ENCODE data around the gene RXFP4.

RXFP4 gene

DNA sequence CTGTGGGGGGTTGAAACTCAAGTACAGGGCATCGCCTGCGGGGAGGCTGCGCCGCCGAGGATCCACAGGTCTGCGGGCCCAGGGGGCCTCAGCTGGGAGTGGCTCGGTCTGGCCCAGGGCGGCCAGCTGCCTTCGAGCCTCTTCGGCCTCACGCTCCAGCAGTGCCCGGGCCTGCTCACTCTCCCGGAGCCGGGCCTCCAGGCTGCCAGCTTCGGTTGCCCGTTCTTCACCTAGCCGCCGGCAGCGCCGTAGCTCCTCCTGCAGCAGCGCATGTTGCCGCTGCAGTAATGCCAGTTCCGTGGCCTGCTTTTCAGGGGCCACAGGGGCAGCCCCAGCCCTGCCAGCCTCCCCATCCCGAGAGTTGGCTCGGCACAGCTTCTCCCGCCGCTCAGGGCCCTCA lies 9.4 kb downstream of the RXFP4 start:
- no peak overlapping the region for H3K9ac ChIP-seq (ENCODE audit: low read length)
- H3K4me3 ChIP-seq (ENCODE audit: low read length): no peak overlapping the region
- H3K36me3 ChIP-seq (ENCODE audit: control insufficient read depth, insufficient read depth, low read length): peaks cover 46% of the 10 kb centered on the region
- no peaks in the 10 kb centered on the region for H3K4me1 ChIP-seq (ENCODE audit: control insufficient read depth, insufficient read depth, low read length)
- H3K27me3 ChIP-seq (ENCODE audit: control insufficient read depth, insufficient read depth, low read length): no peaks in the 10 kb centered on the region
- H3K27ac ChIP-seq (ENCODE audit: low read depth, low read length): no peak overlapping the region

DNA sequence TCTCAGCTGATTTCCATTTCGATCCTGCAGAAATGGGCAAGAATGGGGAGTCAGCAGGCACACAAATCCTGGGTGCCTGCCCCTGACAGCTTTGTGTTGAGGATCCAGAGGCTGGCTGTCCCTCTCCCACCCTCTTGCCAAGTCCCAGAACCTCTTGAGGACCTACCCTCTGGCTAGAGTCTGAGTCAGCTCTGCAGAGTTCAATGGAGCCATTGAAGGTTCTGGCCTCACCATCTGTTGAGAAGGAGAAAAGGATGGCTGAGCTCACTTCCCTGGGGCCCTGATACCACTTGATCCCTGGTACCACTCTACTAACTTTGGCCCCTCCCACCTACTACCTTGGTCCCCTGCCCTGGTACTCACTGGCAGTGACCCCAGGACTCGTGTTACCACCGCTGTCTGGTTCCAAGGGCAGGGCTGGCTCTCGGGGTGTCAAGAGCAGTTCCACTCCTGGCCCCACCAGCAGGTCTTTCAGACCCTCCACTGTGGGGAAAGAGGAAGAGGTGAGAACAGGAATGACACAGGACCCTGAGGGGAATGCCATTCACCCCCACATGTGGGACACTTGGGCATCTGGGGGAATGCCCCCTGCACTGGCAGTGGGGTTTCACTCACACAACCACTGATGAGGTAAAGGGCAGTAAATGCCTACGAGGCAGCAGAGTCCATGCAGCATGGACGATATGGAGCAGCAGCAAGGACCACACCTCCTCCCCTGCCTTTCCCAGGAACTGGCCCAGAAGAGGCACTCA lies 10.5 kb downstream of the RXFP4 start:
- H3K4me3 ChIP-seq (ENCODE audit: low read length): no peak overlapping the region
- H3K9ac ChIP-seq (ENCODE audit: low read length): no peak overlapping the region
- H3K36me3 ChIP-seq (ENCODE audit: control insufficient read depth, insufficient read depth, low read length): peaks cover 46% of the 10 kb centered on the region
- no peaks in the 10 kb centered on the region for H3K27me3 ChIP-seq (ENCODE audit: control insufficient read depth, insufficient read depth, low read length)
- no peaks in the 10 kb centered on the region for H3K4me1 ChIP-seq (ENCODE audit: control insufficient read depth, insufficient read depth, low read length)
- no peak overlapping the region for H3K27ac ChIP-seq (ENCODE audit: low read depth, low read length)

DNA sequence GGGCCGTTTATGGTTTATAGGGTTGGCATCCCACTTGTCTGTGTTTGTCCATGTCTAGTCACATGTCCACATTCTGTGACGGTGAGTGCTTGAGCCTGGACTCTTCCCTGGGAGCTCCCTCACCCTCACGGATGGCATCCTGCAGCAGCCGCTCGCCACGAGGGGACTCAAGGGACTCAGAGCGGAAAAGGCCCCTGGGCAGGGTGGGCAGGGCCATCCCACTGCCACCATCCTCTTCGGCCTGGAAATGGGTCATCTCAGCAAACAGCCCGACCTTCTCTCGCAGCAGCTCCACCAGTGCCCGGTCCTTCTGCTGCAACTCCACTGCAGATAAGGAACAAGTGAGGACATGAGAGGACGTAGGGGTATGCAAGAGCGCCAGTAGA lies 11.1 kb downstream of the RXFP4 start:
- Histone ChIP-seq H3K9ac (ENCODE audit: low read length) (no peak overlapping the region), H3K4me1 (ENCODE audit: control insufficient read depth, insufficient read depth, low read length) (no peaks in the 10 kb centered on the region), H3K27me3 (ENCODE audit: control insufficient read depth, insufficient read depth, low read length) (no peaks in the 10 kb centered on the region), H3K4me3 (ENCODE audit: low read length) (no peak overlapping the region), H3K27ac (ENCODE audit: low read depth, low read length) (no peak overlapping the region), H3K36me3 (ENCODE audit: control insufficient read depth, insufficient read depth, low read length) (peaks cover 47% of the 10 kb centered on the region)

DNA sequence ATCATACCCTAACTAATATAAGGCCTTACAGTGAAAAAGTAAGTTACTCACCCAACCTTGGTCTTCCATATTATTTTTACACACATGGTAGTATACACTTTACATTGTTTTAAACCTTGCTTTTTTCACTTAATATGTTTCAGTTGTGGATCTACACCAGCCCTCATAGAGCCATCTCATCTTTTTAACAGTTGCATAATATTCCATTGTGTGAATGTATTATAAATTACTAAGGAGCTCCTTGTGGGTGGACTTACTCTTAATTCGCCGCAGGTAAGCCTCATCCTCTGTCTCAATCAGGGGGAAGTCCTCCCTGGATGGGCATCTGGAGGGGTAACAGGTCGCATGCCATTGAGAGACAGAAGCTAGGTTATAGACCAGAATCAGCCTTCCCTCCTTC lies 13.2 kb downstream of the RXFP4 start:
- no peak overlapping the region for H3K4me3 ChIP-seq (ENCODE audit: low read length)
- no peak overlapping the region for H3K27ac ChIP-seq (ENCODE audit: low read depth, low read length)
- no peak overlapping the region for H3K9ac ChIP-seq (ENCODE audit: low read length)
- peaks cover 54% of the 10 kb centered on the region for H3K36me3 ChIP-seq (ENCODE audit: control insufficient read depth, insufficient read depth, low read length)
- H3K4me1 ChIP-seq (ENCODE audit: control insufficient read depth, insufficient read depth, low read length): no peaks in the 10 kb centered on the region
- H3K27me3 ChIP-seq (ENCODE audit: control insufficient read depth, insufficient read depth, low read length): no peaks in the 10 kb centered on the region

DNA sequence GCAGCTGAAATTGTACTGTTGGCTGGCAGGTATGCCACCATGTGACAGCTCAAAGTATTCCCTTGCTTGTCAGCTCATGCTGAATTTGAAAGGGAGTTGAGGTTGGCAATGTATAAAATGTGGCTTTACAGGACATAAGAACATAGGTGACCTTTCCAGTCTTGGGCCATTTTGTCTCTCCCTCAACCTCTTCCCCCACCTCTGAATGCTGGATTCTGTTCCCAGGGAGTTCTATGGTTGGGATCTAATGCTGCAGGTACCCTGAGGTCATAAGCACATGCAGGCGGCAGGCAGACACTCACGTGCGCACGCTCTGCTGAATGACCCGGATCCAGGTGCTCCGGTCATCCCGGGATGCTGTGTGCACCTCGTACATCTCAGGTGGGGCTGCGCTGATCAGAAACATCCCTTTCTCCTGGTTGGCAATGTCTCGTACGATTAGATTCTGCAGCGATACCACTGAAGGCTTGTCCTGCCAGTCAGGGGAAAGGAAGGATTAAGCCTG lies 16.0 kb downstream of the RXFP4 start:
- no peak overlapping the region for H3K4me3 ChIP-seq (ENCODE audit: low read length)
- peaks cover 52% of the 10 kb centered on the region for H3K36me3 ChIP-seq (ENCODE audit: control insufficient read depth, insufficient read depth, low read length)
- no peaks in the 10 kb centered on the region for H3K4me1 ChIP-seq (ENCODE audit: control insufficient read depth, insufficient read depth, low read length)
- no peaks in the 10 kb centered on the region for H3K27me3 ChIP-seq (ENCODE audit: control insufficient read depth, insufficient read depth, low read length)
- H3K27ac ChIP-seq (ENCODE audit: low read depth, low read length): no peak overlapping the region
- H3K9ac ChIP-seq (ENCODE audit: low read length): no peak overlapping the region

DNA sequence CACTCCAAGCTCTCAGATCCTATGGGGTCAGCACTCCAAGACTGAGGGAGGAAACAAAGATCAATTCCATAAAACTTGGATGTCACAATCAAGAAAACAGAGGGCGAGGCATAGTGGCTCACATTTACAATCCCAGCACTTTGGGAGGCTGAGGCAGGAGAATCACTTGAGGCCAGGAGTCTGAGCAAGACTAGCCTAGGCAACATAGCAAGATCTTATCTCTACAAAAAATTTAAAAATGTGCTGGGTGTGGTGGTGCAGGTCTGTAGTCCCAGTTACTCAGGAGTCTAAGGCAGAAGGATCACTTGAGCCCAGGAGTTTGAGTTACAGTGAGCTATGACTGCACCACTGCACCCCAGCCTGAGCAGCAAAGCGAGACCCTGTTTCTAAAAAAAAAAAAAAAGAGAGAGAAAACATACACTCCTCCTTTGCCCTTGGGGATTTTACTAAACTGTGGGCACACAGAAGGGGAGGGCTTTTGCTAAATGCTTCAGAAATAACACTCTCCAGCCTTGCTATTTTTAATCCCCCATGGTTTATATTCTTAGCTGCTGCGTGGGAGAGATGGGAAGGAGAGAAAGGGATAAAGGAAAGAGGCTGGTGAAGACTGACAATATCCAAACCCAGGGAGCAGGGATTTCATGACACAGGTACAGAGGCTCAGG lies 18.8 kb downstream of the RXFP4 start:
- no peak overlapping the region for H3K27ac ChIP-seq (ENCODE audit: low read depth, low read length)

DNA sequence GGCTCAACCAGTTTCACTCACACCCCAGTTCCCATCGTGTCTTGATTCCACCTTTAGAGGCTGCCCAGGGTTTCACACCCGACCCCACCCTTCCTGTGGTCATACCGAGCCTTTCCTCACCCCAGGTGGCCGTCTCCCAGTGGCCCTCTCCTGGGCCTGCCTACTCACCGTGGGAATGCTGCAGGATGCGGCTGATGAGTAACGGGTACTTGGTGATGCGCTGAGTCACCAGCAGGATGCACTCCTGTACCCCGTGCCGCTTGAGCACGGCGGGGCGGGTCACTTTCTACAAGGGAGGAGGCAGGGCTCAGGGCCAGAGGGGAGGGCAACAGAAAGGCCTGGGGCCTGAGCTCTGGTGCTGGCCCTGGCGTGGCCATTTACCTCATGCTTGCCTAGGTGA lies 20.5 kb downstream of the RXFP4 start:
- Histone ChIP-seq H3K9ac (ENCODE audit: low read length) (no peak overlapping the region), H3K4me1 (ENCODE audit: control insufficient read depth, insufficient read depth, low read length) (no peaks in the 10 kb centered on the region), H3K4me3 (ENCODE audit: low read length) (no peak overlapping the region), H3K27me3 (ENCODE audit: control insufficient read depth, insufficient read depth, low read length) (no peaks in the 10 kb centered on the region), H3K36me3 (ENCODE audit: control insufficient read depth, insufficient read depth, low read length) (peaks cover 64% of the 10 kb centered on the region), H3K27ac (ENCODE audit: low read depth, low read length) (no peak overlapping the region)

More for the DNA sequence above, 18.8 kb downstream of the RXFP4 start:
- H3K36me3 ChIP-seq (ENCODE audit: control insufficient read depth, insufficient read depth, low read length): peaks cover 57% of the 10 kb centered on the region
- H3K4me3 ChIP-seq (ENCODE audit: low read length): no peak overlapping the region
- H3K9ac ChIP-seq (ENCODE audit: low read length): no peak overlapping the region
- H3K27me3 ChIP-seq (ENCODE audit: control insufficient read depth, insufficient read depth, low read length): no peaks in the 10 kb centered on the region
- H3K4me1 ChIP-seq (ENCODE audit: control insufficient read depth, insufficient read depth, low read length): no peaks in the 10 kb centered on the region

DNA sequence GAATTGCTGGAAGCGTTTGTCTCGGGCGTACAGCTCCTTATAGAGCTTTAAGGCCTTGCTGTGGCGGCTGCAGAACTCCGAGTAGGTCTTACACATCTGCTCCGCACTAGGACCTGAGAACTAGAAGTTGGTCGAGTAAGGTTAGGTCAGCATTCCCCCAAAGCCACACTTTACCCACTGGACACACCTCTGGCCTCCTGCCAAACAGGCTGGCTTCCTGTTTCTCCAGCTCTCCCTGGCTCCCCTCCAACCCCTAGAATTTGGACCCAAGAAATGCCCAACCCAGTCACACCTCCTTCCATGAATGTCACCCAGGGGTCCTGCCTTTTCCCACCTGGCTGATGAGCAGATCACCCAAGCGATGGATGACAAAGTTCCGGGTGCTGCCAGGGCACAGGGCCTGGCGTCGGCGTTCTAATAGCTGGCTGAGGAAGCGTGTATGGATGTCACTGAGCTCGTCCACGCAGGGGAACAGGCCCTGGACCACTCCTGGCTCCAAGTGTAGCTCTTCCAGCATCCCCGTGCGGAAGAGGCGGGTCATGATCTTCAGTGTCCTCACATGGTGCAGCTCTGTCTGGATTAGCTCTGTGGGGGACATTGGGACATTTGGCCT lies 21.3 kb downstream of the RXFP4 start:
- peaks cover 6% of the 10 kb centered on the region for H3K4me1 ChIP-seq (ENCODE audit: control insufficient read depth, insufficient read depth, low read length)

DNA sequence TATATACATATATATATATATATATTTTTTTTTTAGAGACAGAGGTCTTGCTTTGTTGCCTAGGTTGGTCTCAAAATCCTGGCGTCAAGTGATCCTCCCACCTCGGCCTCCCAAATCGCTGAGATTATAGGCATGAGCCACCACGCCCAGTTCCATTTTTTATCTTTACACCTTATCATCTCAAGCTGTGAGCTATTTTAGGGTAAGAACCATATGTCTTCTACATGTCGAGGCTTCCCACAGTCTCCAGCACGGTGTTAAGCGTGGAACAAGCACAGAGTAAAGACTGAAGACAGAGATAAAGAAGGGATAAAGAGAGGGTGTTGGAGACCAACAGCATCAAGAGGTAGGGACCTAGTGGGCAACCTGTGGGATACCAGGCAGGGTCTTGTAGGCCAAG lies 22.8 kb downstream of the RXFP4 start:
- no peak overlapping the region for H3K27ac ChIP-seq (ENCODE audit: low read depth, low read length)
- H3K27me3 ChIP-seq (ENCODE audit: control insufficient read depth, insufficient read depth, low read length): no peaks in the 10 kb centered on the region
- no peak overlapping the region for H3K9ac ChIP-seq (ENCODE audit: low read length)
- peaks cover 57% of the 10 kb centered on the region for H3K36me3 ChIP-seq (ENCODE audit: control insufficient read depth, insufficient read depth, low read length)
- H3K4me1 ChIP-seq (ENCODE audit: control insufficient read depth, insufficient read depth, low read length): peaks cover 9% of the 10 kb centered on the region
- H3K4me3 ChIP-seq (ENCODE audit: low read length): no peak overlapping the region

More for the DNA sequence above, 21.3 kb downstream of the RXFP4 start:
- Histone ChIP-seq H3K9ac (ENCODE audit: low read length) (no peak overlapping the region), H3K27me3 (ENCODE audit: control insufficient read depth, insufficient read depth, low read length) (no peaks in the 10 kb centered on the region), H3K36me3 (ENCODE audit: control insufficient read depth, insufficient read depth, low read length) (peaks cover 58% of the 10 kb centered on the region), H3K27ac (ENCODE audit: low read depth, low read length) (no peak overlapping the region), H3K4me3 (ENCODE audit: low read length) (no peak overlapping the region)

DNA sequence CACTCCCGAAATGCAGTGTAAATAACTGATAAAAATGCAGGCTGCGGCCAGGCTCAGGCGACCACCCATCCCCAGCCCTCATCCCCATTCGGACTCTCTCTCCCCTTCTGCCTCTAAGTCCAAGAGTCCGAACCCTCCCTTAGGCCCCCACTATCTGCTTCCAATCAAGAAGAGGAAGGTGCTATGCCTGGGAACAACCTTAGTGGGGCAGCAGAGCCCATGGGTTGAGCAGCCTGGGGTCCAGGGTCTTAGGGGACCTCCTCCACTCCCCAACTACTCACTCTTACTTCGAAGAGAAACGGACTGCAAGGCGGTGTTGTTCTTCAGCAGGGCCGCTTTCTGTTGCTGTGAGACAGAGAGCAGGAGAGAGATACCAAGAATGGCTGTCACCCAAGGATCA lies 24.7 kb downstream of the RXFP4 start:
- Histone ChIP-seq H3K4me1 (ENCODE audit: control insufficient read depth, insufficient read depth, low read length) (peaks cover 14% of the 10 kb centered on the region), H3K9ac (ENCODE audit: low read length) (no peak overlapping the region), H3K27ac (ENCODE audit: low read depth, low read length) (no peak overlapping the region), H3K4me3 (ENCODE audit: low read length) (no peak overlapping the region), H3K27me3 (ENCODE audit: control insufficient read depth, insufficient read depth, low read length) (no peaks in the 10 kb centered on the region), H3K36me3 (ENCODE audit: control insufficient read depth, insufficient read depth, low read length) (peaks cover 42% of the 10 kb centered on the region)

DNA sequence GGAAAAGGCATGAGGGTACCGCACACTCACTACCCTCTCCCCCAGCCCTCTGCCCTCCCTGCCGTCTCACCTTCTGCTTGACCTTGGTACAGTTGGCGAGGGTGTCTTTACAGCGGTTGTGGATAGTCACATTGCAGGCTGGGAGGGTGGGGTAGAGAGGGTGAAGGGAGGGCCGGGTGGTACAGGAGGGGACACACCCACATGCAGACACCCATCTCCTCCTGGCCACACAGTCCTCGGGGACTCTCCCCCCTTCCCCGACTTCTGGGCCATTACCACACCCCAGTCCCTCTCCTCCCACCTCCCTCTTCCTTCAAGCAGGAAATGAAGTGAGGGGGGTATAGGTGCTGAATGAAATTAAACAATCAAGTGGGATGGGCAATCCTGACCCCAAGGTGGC lies 25.3 kb downstream of the RXFP4 start:
- Histone ChIP-seq H3K27me3 (ENCODE audit: control insufficient read depth, insufficient read depth, low read length) (no peaks in the 10 kb centered on the region), H3K27ac (ENCODE audit: low read depth, low read length) (no peak overlapping the region), H3K4me1 (ENCODE audit: control insufficient read depth, insufficient read depth, low read length) (peaks cover 14% of the 10 kb centered on the region), H3K4me3 (ENCODE audit: low read length) (no peak overlapping the region), H3K36me3 (ENCODE audit: control insufficient read depth, insufficient read depth, low read length) (peaks cover 39% of the 10 kb centered on the region), H3K9ac (ENCODE audit: low read length) (no peak overlapping the region)

DNA sequence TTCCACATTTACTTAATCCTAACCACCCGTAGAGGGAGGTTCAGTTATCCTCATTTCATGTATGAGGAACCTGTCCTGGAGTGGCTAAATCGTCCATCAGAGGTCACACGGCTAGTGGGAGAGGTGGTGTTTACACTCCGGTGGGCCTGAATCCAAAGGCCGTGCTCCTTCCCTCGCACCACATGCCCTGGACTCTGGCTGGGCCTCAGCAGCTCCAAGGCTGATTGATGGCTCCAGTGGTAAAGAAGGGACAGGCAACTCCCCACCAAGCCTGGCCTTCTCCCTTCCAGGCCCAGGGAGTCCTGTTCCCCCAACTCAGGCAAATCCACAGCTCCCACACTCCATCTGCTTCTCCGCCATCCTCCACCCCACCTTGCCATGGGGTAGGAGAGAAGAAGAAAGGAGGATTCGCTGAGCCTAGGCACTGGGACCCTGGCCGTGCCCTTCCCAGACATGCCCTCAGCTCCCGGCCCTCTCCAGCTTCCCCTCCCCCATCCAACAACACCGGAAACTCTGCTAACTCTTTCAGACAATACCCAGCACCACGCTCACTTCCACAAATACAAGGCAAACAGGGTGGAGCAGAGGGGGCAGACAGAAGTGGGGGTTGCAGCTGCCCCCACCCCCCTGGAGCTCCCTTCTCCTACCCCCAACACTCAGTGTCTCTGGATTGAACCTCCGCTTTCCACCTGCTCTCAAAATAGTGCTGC lies 26.1 kb downstream of the RXFP4 start:
- peaks cover 14% of the 10 kb centered on the region for H3K4me1 ChIP-seq (ENCODE audit: control insufficient read depth, insufficient read depth, low read length)
- no peak overlapping the region for H3K9ac ChIP-seq (ENCODE audit: low read length)
- peaks cover 32% of the 10 kb centered on the region for H3K36me3 ChIP-seq (ENCODE audit: control insufficient read depth, insufficient read depth, low read length)
- no peak overlapping the region for H3K27ac ChIP-seq (ENCODE audit: low read depth, low read length)
- no peak overlapping the region for H3K4me3 ChIP-seq (ENCODE audit: low read length)
- H3K27me3 ChIP-seq (ENCODE audit: control insufficient read depth, insufficient read depth, low read length): no peaks in the 10 kb centered on the region
